ENCODE measurements around the gene CA6.
"Not testable (repeated sequence)": the region's sequence is repeated elsewhere in the genome, so short reads cannot be mapped to it uniquely, and the experiment has no call there.

CA6 gene

GRCh38 chr1:8914466-8914865, 31.2 kb upstream of the CA6 start:
- TF ChIP-seq CTCF (conservative IDR thresholded peaks at IDR 0.05; ENCODE audit: control insufficient read depth, insufficient read depth, low read depth, low read length) = no peak
- no peak for DNase-seq (ENCODE audit: low read depth)
- H3K4me3 ChIP-seq (ENCODE audit: control insufficient read depth, low read depth, low read length) = no peak overlapping the region

- no peak for TF ChIP-seq CTCF (conservative IDR thresholded peaks at IDR 0.05; ENCODE audit: control insufficient read depth, insufficient read depth, low read depth, low read length)
- DNase-seq (ENCODE audit: low read depth) = no peak
- H3K4me3 ChIP-seq (ENCODE audit: control insufficient read depth, low read depth, low read length) = no peak overlapping the region
These were observed 30.2 kb upstream of the CA6 start for GRCh38 chr1:8915446-8915845.

- DNase-seq (ENCODE audit: low read depth); H3K4me3 ChIP-seq (ENCODE audit: control insufficient read depth, low read depth, low read length): not testable (repeated sequence)
These were observed 28.1 kb upstream of the CA6 start for GRCh38 chr1:8917536-8917935.

- TF ChIP-seq CTCF (conservative IDR thresholded peaks at IDR 0.05; ENCODE audit: control insufficient read depth, insufficient read depth, low read depth, low read length) = no peak
These were observed 22.7 kb upstream of the CA6 start for GRCh38 chr1:8922962-8923361.

GRCh38 chr1:8925406-8925805, 20.3 kb upstream of the CA6 start:
- no peak for TF ChIP-seq CTCF (conservative IDR thresholded peaks at IDR 0.05; ENCODE audit: control insufficient read depth, insufficient read depth, low read depth, low read length)
- no peak for DNase-seq (ENCODE audit: low read depth)
- H3K4me3 ChIP-seq (ENCODE audit: control insufficient read depth, low read depth, low read length) = no peak overlapping the region

More at GRCh38 chr1:8922962-8923361, 22.7 kb upstream of the CA6 start:
- no peak overlapping the region for H3K4me3 ChIP-seq (ENCODE audit: control insufficient read depth, low read depth, low read length)
- DNase-seq (ENCODE audit: low read depth) = no peak

GRCh38 chr1:8925960-8926359, 19.7 kb upstream of the CA6 start:
- TF ChIP-seq CTCF (conservative IDR thresholded peaks at IDR 0.05; ENCODE audit: control insufficient read depth, insufficient read depth, low read depth, low read length) = no peak
- H3K4me3 ChIP-seq (ENCODE audit: control insufficient read depth, low read depth, low read length) = no peak overlapping the region

GRCh38 chr1:8926707-8927694, 18.7 kb upstream of the CA6 start:
- no peak for DNase-seq (ENCODE audit: low read depth)
- no peak for TF ChIP-seq CTCF (conservative IDR thresholded peaks at IDR 0.05; ENCODE audit: control insufficient read depth, insufficient read depth, low read depth, low read length)
- H3K4me3 ChIP-seq (ENCODE audit: control insufficient read depth, low read depth, low read length) = no peak overlapping the region

More at GRCh38 chr1:8925960-8926359, 19.7 kb upstream of the CA6 start:
- DNase-seq (ENCODE audit: low read depth) = no peak
